Islet of Langerhans (tissue), 1 donor: ENCODE results near the gene ELOVL6.
"Not testable (repeated sequence)": the region's sequence is repeated elsewhere in the genome, so short reads cannot be mapped to it uniquely, and the experiment has no call there.

Source experiments
- FAIRE-seq: peaks from one replicate; lab custom pipeline; 2011; peaks lifted over from hg19 to GRCh38; lab: Jason Lieb, UNC

Gene ELOVL6

GRCh38 chr4:110157580-110157979 is 40.8 kb downstream of the ELOVL6 start:
- no peak for FAIRE-seq

- FAIRE-seq: not testable (repeated sequence)
Observed at GRCh38 chr4:110157166-110157565, 41.2 kb downstream of the ELOVL6 start.

- FAIRE-seq: no peak
Observed at GRCh38 chr4:110156442-110156841, 42.0 kb downstream of the ELOVL6 start.

- no peak for FAIRE-seq
Observed at GRCh38 chr4:110155654-110156053, 42.8 kb downstream of the ELOVL6 start.

GRCh38 chr4:110154582-110154981 is 43.8 kb downstream of the ELOVL6 start:
- FAIRE-seq: no peak

- no peak for FAIRE-seq
Observed at GRCh38 chr4:110152386-110152785, 46.0 kb downstream of the ELOVL6 start.

GRCh38 chr4:110149089-110149488 is 49.3 kb downstream of the ELOVL6 start:
- no peak for FAIRE-seq

- no peak for FAIRE-seq
Observed at GRCh38 chr4:110142461-110142860, 56.0 kb downstream of the ELOVL6 start.

GRCh38 chr4:110139815-110140214 is 58.6 kb downstream of the ELOVL6 start:
- FAIRE-seq: no peak

- no peak for FAIRE-seq
Observed at GRCh38 chr4:110139111-110139510, 59.3 kb downstream of the ELOVL6 start.

- FAIRE-seq: no peak
Observed at GRCh38 chr4:110138551-110138950, 59.9 kb downstream of the ELOVL6 start.

GRCh38 chr4:110137829-110138228 is 60.6 kb downstream of the ELOVL6 start:
- no peak for FAIRE-seq

GRCh38 chr4:110135523-110135922 is 62.9 kb downstream of the ELOVL6 start:
- FAIRE-seq: no peak

GRCh38 chr4:110135076-110135475 is 63.3 kb downstream of the ELOVL6 start:
- no peak for FAIRE-seq

- no peak for FAIRE-seq
Observed at GRCh38 chr4:110134269-110134869, 64.0 kb downstream of the ELOVL6 start.

- peak; percentile 74 for FAIRE-seq
Observed at GRCh38 chr4:110132816-110133719, 65.3 kb downstream of the ELOVL6 start.

- FAIRE-seq: no peak
Observed at GRCh38 chr4:110131916-110132315, 66.5 kb downstream of the ELOVL6 start.

GRCh38 chr4:110130576-110131358 is 67.6 kb downstream of the ELOVL6 start:
- no peak for FAIRE-seq

GRCh38 chr4:110129544-110129943 is 68.9 kb downstream of the ELOVL6 start:
- FAIRE-seq: no peak

GRCh38 chr4:110128472-110128919 is 69.9 kb downstream of the ELOVL6 start:
- no peak for FAIRE-seq

GRCh38 chr4:110128029-110128428 is 70.4 kb downstream of the ELOVL6 start:
- no peak for FAIRE-seq

- FAIRE-seq: no peak
Observed at GRCh38 chr4:110124711-110125110, 73.7 kb downstream of the ELOVL6 start.

- FAIRE-seq: no peak
Observed at GRCh38 chr4:110122201-110122600, 76.2 kb downstream of the ELOVL6 start.
